Breast epithelium (tissue), 4 donors: ENCODE measurements around the gene CDH23. TPM values are rescaled to one million over a fixed set of nuclear protein-coding genes. Genes with fewer than 3 reads are reported as not detected.

Source experiments
- DNase-seq, 2 donors: peaks; one replicate each; pipeline ENCODE4 v3.0.0-alpha.2; 2019; ENCODE audit warnings: low spot score in 2 of 2
- H3K27ac ChIP-seq, 2 donors: fragments of 200-600 bp; sonication (generic) in 1 of 2; one replicate each; pipeline ENCODE4 v1.5.1; 2016 to 2019; ENCODE audit warnings: mild to moderate bottlenecking in 1 of 2
- H3K27me3 ChIP-seq, 2 donors: fragments of 200-600 bp; sonication (generic) in 1 of 2; one replicate each; pipeline versions ENCODE4 v1.5.1 to v1.6.0; 2017 to 2019; ENCODE audit warnings: control low read depth in 1 of 2, mild to moderate bottlenecking in 1 of 2
- H3K36me3 ChIP-seq: fragments of 200-600 bp; one replicate; pipeline ENCODE4 v1.5.1; 2019
- H3K4me1 ChIP-seq, 2 donors: fragments of 200-600 bp; sonication (generic); one replicate each; pipeline ENCODE4 v1.5.1; 2016 to 2019; ENCODE audit warnings: control low read depth in 1 of 2
- H3K4me3 ChIP-seq, 3 donors: fragments of 200-600 bp; sonication (generic); 1 replicate in 2 of 3; 2 replicates in 1 of 3; pipeline ENCODE4 v1.5.1; 2016 to 2019; ENCODE audit warnings: mild to moderate bottlenecking in 3 of 3, moderate library complexity in 2 of 3
- H3K9me3 ChIP-seq, 2 donors: fragments of 200-600 bp; sonication (generic) in 1 of 2; one replicate each; pipeline ENCODE4 v1.5.1; 2016 to 2019; ENCODE audit warnings: control low read depth in 1 of 2
- CTCF ChIP-seq, 3 donors: fragments of 450-650 bp; IDR thresholded peaks; one replicate each; pipeline ENCODE4 v1.5.1; 2016 to 2017; ENCODE audit warnings: antibody characterized with exemption in 3 of 3, mild to moderate bottlenecking in 3 of 3, moderate library complexity in 3 of 3
- POLR2A ChIP-seq: fragments of 450-650 bp; IDR thresholded peaks from one replicate; pipeline ENCODE4 v1.6.1; 2016; ENCODE audit warnings: antibody characterized with exemption, mild to moderate bottlenecking, moderate library complexity
- POLR2AphosphoS5 ChIP-seq, 3 donors: sonication (generic); formaldehyde crosslinking; IDR thresholded peaks; one replicate each; pipeline ENCODE4 v1.6.1; 2017; ENCODE audit warnings: antibody characterized with exemption in 3 of 3
- intact Hi-C: fragments of 100-400 bp; cut with DNase I; formaldehyde crosslinking; loops from one replicate; pipeline ENCODE4 v1.15.1; 2023; ENCODE audit warnings: low total_unique reads
- total RNA-seq, 3 donors: library from RNA; depleted of rRNA; stranded (reverse); fragments of >200 nt; gene quantifications; one replicate each; pipeline ENCODE4 v1.1.0, GENCODE V29; 2016

Gene CDH23
- total RNA-seq, 3 donors from 2014 or later: 8.5 to 13.8 (median 11.6) TPM

- Histone ChIP-seq H3K27ac (peak overlapping the region; percentile 75), H3K36me3 (no peaks in the 10 kb centered on the region)
Observed at GRCh38 chr10:71750124-71750841, 353.6 kb downstream of the CDH23 start.

GRCh38 chr10:71750986-71751385 is 354.3 kb downstream of the CDH23 start:
- H3K9me3 ChIP-seq: no peaks in the 10 kb centered on the region
- peak overlapping the region in 1 of 2 donors; percentile 75 for H3K27ac ChIP-seq
- H3K27me3 ChIP-seq: no peaks in the 10 kb centered on the region
- no peak for DNase-seq
- no peak overlapping the region for H3K4me3 ChIP-seq
- H3K36me3 ChIP-seq: no peaks in the 10 kb centered on the region
- H3K4me1 ChIP-seq: peaks cover 14% of the 10 kb centered on the region in 2 donors
- intact Hi-C loops: no loop called here
- TF ChIP-seq POLR2AphosphoS5 (IDR thresholded peaks at IDR 0.05) (no peak), POLR2A (no peak), CTCF (IDR thresholded peaks at IDR 0.05) (no peak)

More at GRCh38 chr10:71750124-71750841, 353.6 kb downstream of the CDH23 start:
- peaks cover 14% of the 10 kb centered on the region in 2 donors for H3K4me1 ChIP-seq
- intact Hi-C loops: no loop called here
- no peak for TF ChIP-seq CTCF (IDR thresholded peaks at IDR 0.05)
- TF ChIP-seq POLR2A: no peak
- TF ChIP-seq POLR2AphosphoS5 (IDR thresholded peaks at IDR 0.05): no peak
- H3K27me3 ChIP-seq: no peaks in the 10 kb centered on the region
- DNase-seq: no peak
- H3K4me3 ChIP-seq: no peak overlapping the region
- H3K9me3 ChIP-seq: no peaks in the 10 kb centered on the region

GRCh38 chr10:71751515-71752224 is 354.9 kb downstream of the CDH23 start:
- Histone ChIP-seq H3K27me3 (no peaks in the 10 kb centered on the region), H3K36me3 (no peaks in the 10 kb centered on the region), H3K9me3 (no peaks in the 10 kb centered on the region), H3K27ac (peak overlapping the region in 1 of 2 donors; percentile 75), H3K4me1 (peaks cover 17% of the 10 kb centered on the region in 2 donors), H3K4me3 (no peak overlapping the region)
- no peak for DNase-seq
- TF ChIP-seq POLR2A: no peak
- TF ChIP-seq CTCF (IDR thresholded peaks at IDR 0.05): no peak
- no peak for TF ChIP-seq POLR2AphosphoS5 (IDR thresholded peaks at IDR 0.05)
- intact Hi-C loops: no loop called here

- TF ChIP-seq CTCF (IDR thresholded peaks at IDR 0.05): no peak
- no peak for TF ChIP-seq POLR2AphosphoS5 (IDR thresholded peaks at IDR 0.05)
- no peak for TF ChIP-seq POLR2A
- no peaks in the 10 kb centered on the region for H3K9me3 ChIP-seq
- H3K27me3 ChIP-seq: no peaks in the 10 kb centered on the region
- DNase-seq: no peak
- H3K36me3 ChIP-seq: no peaks in the 10 kb centered on the region
- peak overlapping the region; percentile 13 to 25 for H3K27ac ChIP-seq
- intact Hi-C loops: no loop called here
- H3K4me1 ChIP-seq: peaks cover 20 to 23% of the 10 kb centered on the region in 2 donors
- no peak overlapping the region for H3K4me3 ChIP-seq
Observed at GRCh38 chr10:71752391-71753090, 355.8 kb downstream of the CDH23 start.
